ENCODE measurements around the gene ATAD5. TPM values are rescaled to one million over a fixed set of nuclear protein-coding genes. Genes with fewer than 3 reads are reported as not detected.

Gene ATAD5
- total RNA-seq, 1 experiment from 2014 or later = 26.0 TPM

- H3K27ac Mint-ChIP-seq = no peak overlapping the region
- H3K9me3 Mint-ChIP-seq = no peaks in the 10 kb centered on the region
- H3K27me3 Mint-ChIP-seq (ENCODE audit: low read depth) = no peaks in the 10 kb centered on the region
- POLR2A ChIA-PET = no interaction called here
- no peak overlapping the region for H3K4me3 Mint-ChIP-seq
- ATAC-seq (no peak), DNase-seq (ENCODE audit: low spot score) (no peak)
- peaks cover 48% of the 10 kb centered on the region for H3K36me3 Mint-ChIP-seq
- no peak for TF ChIP-seq NR3C1 (CRISPR knock-in tag; conservative IDR thresholded peaks at IDR 0.05; ENCODE audit: low read depth)
- TF ChIP-seq PRDM15 (CRISPR knock-in tag; IDR thresholded peaks at IDR 0.05) = no peak
- TF ChIP-seq SOX15 (CRISPR knock-in tag; IDR thresholded peaks at IDR 0.05) = no peak
- TF ChIP-seq MXD4 (CRISPR knock-in tag; IDR thresholded peaks at IDR 0.05; ENCODE audit: borderline replicate concordance) = no peak
- no peak for TF ChIP-seq ZNF232 (CRISPR knock-in tag; IDR thresholded peaks at IDR 0.05)
- TF ChIP-seq ZNF396 (CRISPR knock-in tag; IDR thresholded peaks at IDR 0.05; ENCODE audit: borderline replicate concordance) = no peak
- no peak for TF ChIP-seq OVOL2 (CRISPR knock-in tag; IDR thresholded peaks at IDR 0.05; ENCODE audit: borderline replicate concordance)
- TF ChIP-seq, protein P1, sequence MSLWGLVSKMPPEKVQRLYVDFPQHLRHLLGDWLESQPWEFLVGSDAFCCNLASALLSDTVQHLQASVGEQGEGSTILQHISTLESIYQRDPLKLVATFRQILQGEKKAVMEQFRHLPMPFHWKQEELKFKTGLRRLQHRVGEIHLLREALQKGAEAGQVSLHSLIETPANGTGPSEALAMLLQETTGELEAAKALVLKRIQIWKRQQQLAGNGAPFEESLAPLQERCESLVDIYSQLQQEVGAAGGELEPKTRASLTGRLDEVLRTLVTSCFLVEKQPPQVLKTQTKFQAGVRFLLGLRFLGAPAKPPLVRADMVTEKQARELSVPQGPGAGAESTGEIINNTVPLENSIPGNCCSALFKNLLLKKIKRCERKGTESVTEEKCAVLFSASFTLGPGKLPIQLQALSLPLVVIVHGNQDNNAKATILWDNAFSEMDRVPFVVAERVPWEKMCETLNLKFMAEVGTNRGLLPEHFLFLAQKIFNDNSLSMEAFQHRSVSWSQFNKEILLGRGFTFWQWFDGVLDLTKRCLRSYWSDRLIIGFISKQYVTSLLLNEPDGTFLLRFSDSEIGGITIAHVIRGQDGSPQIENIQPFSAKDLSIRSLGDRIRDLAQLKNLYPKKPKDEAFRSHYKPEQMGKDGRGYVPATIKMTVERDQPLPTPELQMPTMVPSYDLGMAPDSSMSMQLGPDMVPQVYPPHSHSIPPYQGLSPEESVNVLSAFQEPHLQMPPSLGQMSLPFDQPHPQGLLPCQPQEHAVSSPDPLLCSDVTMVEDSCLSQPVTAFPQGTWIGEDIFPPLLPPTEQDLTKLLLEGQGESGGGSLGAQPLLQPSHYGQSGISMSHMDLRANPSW (CRISPR knock-in tag; conservative IDR thresholded peaks at IDR 0.05; ENCODE audit: low read depth) = no peak
- no peak for TF ChIP-seq ZNF121 (CRISPR knock-in tag; IDR thresholded peaks at IDR 0.05)
- TF ChIP-seq MYBL2 (CRISPR knock-in tag; IDR thresholded peaks at IDR 0.05) = no peak
- TF ChIP-seq JAZF1 (CRISPR knock-in tag; IDR thresholded peaks at IDR 0.05) = no peak
- TF ChIP-seq FOXP1 (CRISPR knock-in tag; IDR thresholded peaks at IDR 0.05; ENCODE audit: borderline replicate concordance) = no peak
- TF ChIP-seq, protein P2, sequence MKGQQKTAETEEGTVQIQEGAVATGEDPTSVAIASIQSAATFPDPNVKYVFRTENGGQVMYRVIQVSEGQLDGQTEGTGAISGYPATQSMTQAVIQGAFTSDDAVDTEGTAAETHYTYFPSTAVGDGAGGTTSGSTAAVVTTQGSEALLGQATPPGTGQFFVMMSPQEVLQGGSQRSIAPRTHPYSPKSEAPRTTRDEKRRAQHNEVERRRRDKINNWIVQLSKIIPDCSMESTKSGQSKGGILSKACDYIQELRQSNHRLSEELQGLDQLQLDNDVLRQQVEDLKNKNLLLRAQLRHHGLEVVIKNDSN (CRISPR knock-in tag; IDR thresholded peaks at IDR 0.05) = no peak
- no peak for TF ChIP-seq NR1H2 (CRISPR knock-in tag; IDR thresholded peaks at IDR 0.05)
- TF ChIP-seq IRF1 (CRISPR knock-in tag; IDR thresholded peaks at IDR 0.05) = no peak
- TF ChIP-seq ZNF219 (CRISPR knock-in tag; IDR thresholded peaks at IDR 0.05; ENCODE audit: borderline replicate concordance) = no peak
- CTCF ChIA-PET = no interaction called here
- H3K4me1 Mint-ChIP-seq = no peaks in the 10 kb centered on the region
Measured at GRCh38 chr17:30869005-30869404, 37.2 kb downstream of the ATAD5 start.

DNA sequence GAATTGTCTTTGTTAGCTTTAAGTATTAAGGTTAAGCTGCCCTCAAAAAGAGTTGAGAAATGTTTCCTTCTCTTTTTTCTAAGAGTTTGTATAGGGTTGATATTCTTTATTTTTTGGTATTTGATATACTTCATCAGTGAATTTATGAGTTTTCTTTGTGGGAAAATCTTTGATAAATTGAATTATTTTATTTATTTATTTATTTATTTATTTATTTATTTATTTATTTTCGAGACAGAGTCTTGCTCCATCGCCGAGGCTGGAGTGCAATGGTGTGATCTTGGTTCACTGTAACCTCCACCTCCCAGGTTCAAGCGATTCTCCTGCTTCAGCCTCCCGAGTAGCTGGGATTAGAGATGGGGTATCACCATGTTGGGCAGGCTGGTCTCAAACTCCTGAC lies 54.4 kb downstream of the ATAD5 start:
- Mint-ChIP-seq H3K9me3 (no peaks in the 10 kb centered on the region), H3K4me3 (no peak overlapping the region), H3K4me1 (no peaks in the 10 kb centered on the region), H3K27ac (no peak overlapping the region), H3K36me3 (peaks cover 34% of the 10 kb centered on the region), H3K27me3 (ENCODE audit: low read depth) (no peaks in the 10 kb centered on the region)
- ATAC-seq = no peak
- no peak for DNase-seq (ENCODE audit: low spot score)
- POLR2A ChIA-PET = interaction anchor here (1.0 kb wide), 1 partner anchor 13 kb away, joined by 3 read pairs; no protein-coding TSS in a partner anchor
- CTCF ChIA-PET = interaction anchor here (0.6 to 0.7 kb wide), 2 partner anchors 193 to 438 kb away, joined by 3 to 4 read pairs; no protein-coding TSS in a partner anchor
- TF ChIP-seq, protein P2 (CRISPR knock-in tag; IDR thresholded peaks at IDR 0.05) = no peak
- no peak for TF ChIP-seq TEAD4 (CRISPR knock-in tag; IDR thresholded peaks at IDR 0.05)
- TF ChIP-seq ZNF263 (CRISPR knock-in tag; IDR thresholded peaks at IDR 0.05; ENCODE audit: low read depth) = no peak
- no peak for TF ChIP-seq SP1 (CRISPR knock-in tag; conservative IDR thresholded peaks at IDR 0.05)
- TF ChIP-seq ETV6 (CRISPR knock-in tag; IDR thresholded peaks at IDR 0.05) = no peak
- no peak for TF ChIP-seq ZNF121 (CRISPR knock-in tag; IDR thresholded peaks at IDR 0.05)
- TF ChIP-seq NR2C2 (CRISPR knock-in tag; IDR thresholded peaks at IDR 0.05) = no peak
- TF ChIP-seq, protein P3, sequence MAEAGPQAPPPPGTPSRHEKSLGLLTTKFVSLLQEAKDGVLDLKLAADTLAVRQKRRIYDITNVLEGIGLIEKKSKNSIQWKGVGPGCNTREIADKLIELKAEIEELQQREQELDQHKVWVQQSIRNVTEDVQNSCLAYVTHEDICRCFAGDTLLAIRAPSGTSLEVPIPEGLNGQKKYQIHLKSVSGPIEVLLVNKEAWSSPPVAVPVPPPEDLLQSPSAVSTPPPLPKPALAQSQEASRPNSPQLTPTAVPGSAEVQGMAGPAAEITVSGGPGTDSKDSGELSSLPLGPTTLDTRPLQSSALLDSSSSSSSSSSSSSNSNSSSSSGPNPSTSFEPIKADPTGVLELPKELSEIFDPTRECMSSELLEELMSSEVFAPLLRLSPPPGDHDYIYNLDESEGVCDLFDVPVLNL (CRISPR knock-in tag; IDR thresholded peaks at IDR 0.05; ENCODE audit: borderline replicate concordance, low read depth) = no peak
- no peak for TF ChIP-seq PREB (CRISPR knock-in tag; IDR thresholded peaks at IDR 0.05; ENCODE audit: borderline replicate concordance)
- TF ChIP-seq IRF1 (CRISPR knock-in tag; IDR thresholded peaks at IDR 0.05) = no peak
